GM06990 (cell line): Measurements from ENCODE around the gene CABP1.
"Not testable (repeated sequence)": the region's sequence is repeated elsewhere in the genome, so short reads cannot be mapped to it uniquely, and the experiment has no call there.

ENCODE experiments used
- DNase-seq: peaks from one replicate; pipeline ENCODE4 v3.0.0-alpha.2; 2011; ENCODE audit not compliant: insufficient read length; ENCODE audit errors: extremely low read depth
- H3K27me3 ChIP-seq: replicated peaks from 2 replicates; pipeline ENCODE4 v1.6.0; 2011; ENCODE audit warnings: low read length; ENCODE audit not compliant: control insufficient read depth, insufficient read depth
- H3K36me3 ChIP-seq: 2 replicates; pipeline ENCODE4 v1.5.1; 2011; ENCODE audit warnings: low read length; ENCODE audit not compliant: control insufficient read depth, insufficient read depth
- H3K4me3 ChIP-seq: replicated peaks from 2 replicates; pipeline ENCODE4 v1.5.1; 2011; ENCODE audit warnings: low read depth, mild to moderate bottlenecking, control low read depth, low read length
- TF ChIP-seq, protein P1 (sequence below): IDR thresholded peaks from 2 replicates; pipeline ENCODE4 v1.5.1; 2011; ENCODE audit warnings: low read length, control low read depth, mild to moderate bottlenecking, inconsistent platforms; ENCODE audit not compliant: insufficient read depth, poor library complexity, severe bottlenecking

CABP1 gene

DNA sequence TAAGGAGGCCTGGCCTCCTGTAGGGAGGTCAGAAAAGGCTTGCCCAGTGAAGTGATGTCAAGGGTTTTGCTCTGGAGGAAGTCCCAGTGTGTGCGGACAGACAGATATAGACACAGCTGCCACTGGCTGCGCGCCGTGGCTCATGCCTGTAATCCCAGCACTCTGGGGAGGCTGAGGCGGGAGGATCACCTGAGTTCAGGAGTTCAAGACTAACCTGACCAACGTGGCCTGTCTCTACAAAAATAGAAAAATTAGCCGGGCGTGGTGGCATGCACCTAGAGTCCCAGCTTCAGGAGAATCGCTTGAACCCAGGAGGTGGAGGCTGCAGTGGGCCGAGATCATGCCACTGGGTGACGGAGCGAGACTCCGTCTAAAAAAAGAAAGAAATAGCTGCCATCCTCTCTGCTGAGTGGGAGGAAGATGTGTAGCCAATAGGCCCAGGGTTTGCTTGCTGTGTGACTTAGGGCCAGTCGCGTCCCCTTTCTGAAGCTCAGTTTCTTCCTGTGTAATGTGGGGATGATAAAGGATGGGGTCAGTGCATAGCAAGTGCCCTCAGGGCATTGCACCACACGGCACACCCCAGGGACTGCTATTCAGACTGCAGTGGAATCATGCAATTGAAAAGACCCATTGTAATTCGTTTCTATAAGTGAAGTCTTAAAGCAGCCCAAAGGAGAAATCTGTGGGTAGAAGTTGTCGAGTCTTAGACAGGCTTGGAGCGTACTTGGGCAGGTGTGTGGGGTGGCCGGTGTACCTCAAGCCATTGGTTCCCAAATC, 27.9 kb downstream of the CABP1 start:
- no peak for DNase-seq
- Histone ChIP-seq H3K36me3 (no peaks in the 10 kb centered on the region), H3K4me3 (no peak overlapping the region), H3K27me3 (no peaks in the 10 kb centered on the region)
- TF ChIP-seq, protein P1, sequence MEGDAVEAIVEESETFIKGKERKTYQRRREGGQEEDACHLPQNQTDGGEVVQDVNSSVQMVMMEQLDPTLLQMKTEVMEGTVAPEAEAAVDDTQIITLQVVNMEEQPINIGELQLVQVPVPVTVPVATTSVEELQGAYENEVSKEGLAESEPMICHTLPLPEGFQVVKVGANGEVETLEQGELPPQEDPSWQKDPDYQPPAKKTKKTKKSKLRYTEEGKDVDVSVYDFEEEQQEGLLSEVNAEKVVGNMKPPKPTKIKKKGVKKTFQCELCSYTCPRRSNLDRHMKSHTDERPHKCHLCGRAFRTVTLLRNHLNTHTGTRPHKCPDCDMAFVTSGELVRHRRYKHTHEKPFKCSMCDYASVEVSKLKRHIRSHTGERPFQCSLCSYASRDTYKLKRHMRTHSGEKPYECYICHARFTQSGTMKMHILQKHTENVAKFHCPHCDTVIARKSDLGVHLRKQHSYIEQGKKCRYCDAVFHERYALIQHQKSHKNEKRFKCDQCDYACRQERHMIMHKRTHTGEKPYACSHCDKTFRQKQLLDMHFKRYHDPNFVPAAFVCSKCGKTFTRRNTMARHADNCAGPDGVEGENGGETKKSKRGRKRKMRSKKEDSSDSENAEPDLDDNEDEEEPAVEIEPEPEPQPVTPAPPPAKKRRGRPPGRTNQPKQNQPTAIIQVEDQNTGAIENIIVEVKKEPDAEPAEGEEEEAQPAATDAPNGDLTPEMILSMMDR = no peak

DNA sequence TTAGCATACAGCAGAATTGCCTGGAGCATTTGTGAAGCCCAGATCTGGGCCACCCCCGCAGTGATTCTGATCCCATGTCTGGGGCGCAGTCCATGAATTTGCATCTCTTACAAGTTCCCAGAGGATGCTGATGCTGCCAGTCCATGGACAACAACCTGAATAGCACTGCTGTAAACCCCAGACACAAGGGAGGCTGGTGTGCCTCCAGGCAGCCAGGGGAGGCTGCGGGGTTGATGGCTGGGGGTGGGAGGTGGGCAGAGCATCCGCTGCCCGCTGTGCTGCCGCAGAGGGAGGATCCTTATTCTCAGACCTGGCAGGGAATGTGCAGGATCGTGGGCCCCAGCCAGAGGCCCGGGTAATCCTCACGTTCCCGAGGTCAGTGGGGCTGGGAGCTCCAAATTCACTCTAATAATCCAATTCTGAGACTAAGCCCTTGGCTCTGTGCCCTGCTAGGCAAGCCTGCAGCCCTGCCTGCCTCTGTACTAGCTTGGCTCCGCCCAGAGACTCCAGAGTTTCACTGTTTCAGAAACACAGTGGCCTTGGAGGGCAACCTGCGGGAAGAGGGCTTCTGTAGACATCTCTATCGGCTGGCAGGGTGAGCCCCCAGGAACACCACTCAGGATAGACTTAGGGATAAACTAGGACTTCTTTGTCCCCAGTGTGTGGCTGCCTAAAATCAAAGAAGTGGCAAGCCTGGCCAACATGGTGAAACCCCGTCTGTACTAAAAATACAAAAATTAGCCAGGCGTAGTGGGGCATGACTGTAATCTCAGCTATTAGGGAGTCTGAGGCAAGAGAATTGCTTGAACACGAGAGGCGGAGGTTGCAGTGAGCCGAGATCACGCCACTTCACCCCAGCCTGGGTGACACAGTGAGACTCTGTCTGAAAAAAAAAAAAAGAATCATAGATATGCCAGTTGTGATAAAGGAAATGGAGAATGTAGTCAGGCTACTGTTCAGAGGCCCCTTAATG, 28.7 kb downstream of the CABP1 start:
- peak; percentile 77 for DNase-seq
- TF ChIP-seq, protein P1 = no peak
- Histone ChIP-seq H3K36me3 (no peaks in the 10 kb centered on the region), H3K4me3 (no peak overlapping the region; the same call in 1 of the 2 replicates), H3K27me3 (no peaks in the 10 kb centered on the region)

DNA sequence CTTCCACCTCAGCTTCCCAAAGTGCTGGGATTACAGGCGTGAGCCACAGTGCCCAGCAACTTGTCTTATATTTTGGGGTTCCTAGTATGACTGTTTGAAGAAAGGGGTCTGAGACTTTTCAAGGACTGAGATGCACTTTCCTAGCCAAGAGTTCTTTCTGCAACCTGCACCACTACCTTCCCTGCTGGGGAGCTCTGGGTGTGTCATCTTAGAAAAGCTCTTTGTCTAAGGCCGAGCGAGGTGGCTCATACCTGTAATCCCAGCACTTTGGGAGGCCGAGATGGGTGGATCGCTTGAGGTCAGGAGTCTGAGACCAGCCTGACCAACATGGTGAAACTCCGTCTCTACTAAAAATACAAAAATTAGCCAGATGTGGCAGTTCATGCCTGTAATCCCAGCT, 29.8 kb downstream of the CABP1 start:
- H3K4me3 ChIP-seq, H3K36me3 ChIP-seq, H3K27me3 ChIP-seq: not testable (repeated sequence)
- DNase-seq = peak; percentile 51

DNA sequence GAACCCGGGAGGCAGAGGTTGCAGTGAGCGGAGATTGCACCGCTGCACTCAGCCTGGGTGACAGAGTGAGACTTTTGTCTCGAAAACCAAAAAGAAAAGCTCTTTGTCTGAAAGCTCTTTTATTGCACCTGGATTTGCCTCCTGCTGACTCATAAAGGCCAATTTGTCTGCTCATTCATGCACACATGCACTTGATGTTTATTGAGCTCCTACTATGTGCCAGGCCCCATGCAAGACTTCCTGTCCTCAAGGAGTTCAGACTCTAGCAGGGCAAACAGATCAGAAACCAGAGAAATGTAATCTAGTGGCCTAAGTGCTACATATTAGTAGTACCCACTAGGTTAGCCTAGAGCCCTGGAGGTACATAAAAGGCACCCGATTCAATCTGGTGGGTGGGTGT, 30.2 kb downstream of the CABP1 start:
- TF ChIP-seq, protein P1 = no peak
- no peak overlapping the region for H3K4me3 ChIP-seq
- H3K36me3 ChIP-seq = no peaks in the 10 kb centered on the region
- no peaks in the 10 kb centered on the region for H3K27me3 ChIP-seq
- peak; percentile 57 for DNase-seq

DNA sequence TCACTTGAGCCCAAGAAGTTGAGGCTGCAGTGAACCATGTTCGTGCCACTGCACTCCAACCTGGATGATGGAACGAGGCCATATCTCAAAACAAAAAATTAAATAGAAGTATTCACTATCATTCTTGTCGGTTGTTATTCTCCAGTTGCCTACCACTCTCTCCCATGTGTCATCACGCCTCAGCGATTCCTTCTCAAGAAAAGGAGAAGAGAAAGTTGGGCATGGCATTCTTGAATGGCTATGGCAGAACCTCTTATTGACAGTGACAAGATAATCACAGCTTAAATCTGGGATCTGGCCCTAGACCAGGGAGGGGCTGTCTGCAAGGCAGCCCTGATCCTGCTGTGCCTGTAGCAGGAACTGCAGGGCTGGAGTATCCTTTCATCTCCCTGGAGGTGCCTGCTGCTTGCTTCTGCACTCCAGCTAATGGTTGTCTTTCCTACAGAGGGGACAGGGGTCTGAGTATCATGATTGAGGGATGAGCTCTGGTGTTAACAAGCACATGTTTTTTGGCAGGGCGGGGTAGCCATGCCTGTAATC, 33.7 kb downstream of the CABP1 start:
- no peak for DNase-seq
- Histone ChIP-seq H3K4me3 (no peak overlapping the region), H3K36me3 (no peaks in the 10 kb centered on the region), H3K27me3 (no peaks in the 10 kb centered on the region)
- TF ChIP-seq, protein P1 = no peak
